Epithelial cell of proximal tubule (primary cell): ENCODE data around the gene TOMM22. TPM values are rescaled to one million over a fixed set of nuclear protein-coding genes. Genes with fewer than 3 reads are reported as not detected.

Source experiments
- DNase-seq: peaks from one replicate; pipeline ENCODE4 v3.0.0-alpha.2; 2011; ENCODE audit warnings: low read depth
- H3K4me3 ChIP-seq: 2 replicates; pipeline ENCODE4 v1.5.1; 2011; ENCODE audit warnings: low read depth, mild to moderate bottlenecking, low read length
- CTCF ChIP-seq: conservative IDR thresholded peaks from 2 replicates; pipeline ENCODE4 v1.5.1; 2012; ENCODE audit warnings: low read depth, mild to moderate bottlenecking, low read length
- total RNA-seq: library from RNA; depleted of rRNA; stranded (reverse); fragments of >200 nt; gene quantifications from 2 replicates; pipeline ENCODE4 v1.2.3, GENCODE V29; 2015

The TOMM22 gene
- total RNA-seq, 1 donor from 2014 or later, result 67.6 TPM

GRCh38 chr22:38696606-38697424, 15.1 kb downstream of the TOMM22 start:
- no peak for TF ChIP-seq CTCF
- no peak for DNase-seq
- H3K4me3 ChIP-seq, result peak overlapping the region; percentile 73

- DNase-seq, result no peak
- no peak for TF ChIP-seq CTCF
- peak overlapping the region; percentile 73 for H3K4me3 ChIP-seq
Observed at GRCh38 chr22:38697425-38698089, 15.8 kb downstream of the TOMM22 start.

- H3K4me3 ChIP-seq, result peak overlapping the region; percentile 73
- no peak for TF ChIP-seq CTCF
- DNase-seq, result no peak
Observed at GRCh38 chr22:38698407-38699094, 16.8 kb downstream of the TOMM22 start.

- no peak for DNase-seq
- no peak for TF ChIP-seq CTCF
- peak overlapping the region; percentile 73 for H3K4me3 ChIP-seq
Observed at GRCh38 chr22:38699143-38699542, 17.4 kb downstream of the TOMM22 start.

GRCh38 chr22:38699784-38700183, 18.0 kb downstream of the TOMM22 start:
- H3K4me3 ChIP-seq, result peak overlapping the region; percentile 73
- TF ChIP-seq CTCF, result no peak
- DNase-seq, result no peak

- DNase-seq, result no peak
Observed at GRCh38 chr22:38700270-38700788, 18.6 kb downstream of the TOMM22 start.

More at GRCh38 chr22:38700270-38700788, 18.6 kb downstream of the TOMM22 start:
- H3K4me3 ChIP-seq, result peak overlapping the region; percentile 73
- TF ChIP-seq CTCF, result no peak
